Measurements from ENCODE around the gene FAM43B.

Gene FAM43B

DNA sequence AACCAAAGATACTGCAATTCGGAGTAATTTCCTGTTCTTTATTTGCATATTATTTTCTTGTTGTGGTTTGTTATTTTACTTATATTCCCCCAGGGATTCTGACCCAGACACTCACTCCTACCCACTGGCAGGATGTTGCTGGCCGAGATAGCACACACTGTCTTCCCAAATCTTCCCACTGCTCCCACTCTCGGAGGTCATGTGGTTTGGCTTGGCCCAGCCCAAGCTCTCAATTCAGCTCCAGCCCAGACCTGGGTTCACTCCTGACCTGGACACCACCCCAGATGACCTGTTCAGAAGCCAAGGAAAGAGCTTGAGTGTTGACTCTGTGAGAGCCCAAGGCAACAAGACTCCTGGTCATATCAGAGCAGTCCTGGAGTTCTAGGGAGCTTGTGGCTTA lies 1.2 kb upstream of the FAM43B start:
- DNase-seq, result no peak

DNA sequence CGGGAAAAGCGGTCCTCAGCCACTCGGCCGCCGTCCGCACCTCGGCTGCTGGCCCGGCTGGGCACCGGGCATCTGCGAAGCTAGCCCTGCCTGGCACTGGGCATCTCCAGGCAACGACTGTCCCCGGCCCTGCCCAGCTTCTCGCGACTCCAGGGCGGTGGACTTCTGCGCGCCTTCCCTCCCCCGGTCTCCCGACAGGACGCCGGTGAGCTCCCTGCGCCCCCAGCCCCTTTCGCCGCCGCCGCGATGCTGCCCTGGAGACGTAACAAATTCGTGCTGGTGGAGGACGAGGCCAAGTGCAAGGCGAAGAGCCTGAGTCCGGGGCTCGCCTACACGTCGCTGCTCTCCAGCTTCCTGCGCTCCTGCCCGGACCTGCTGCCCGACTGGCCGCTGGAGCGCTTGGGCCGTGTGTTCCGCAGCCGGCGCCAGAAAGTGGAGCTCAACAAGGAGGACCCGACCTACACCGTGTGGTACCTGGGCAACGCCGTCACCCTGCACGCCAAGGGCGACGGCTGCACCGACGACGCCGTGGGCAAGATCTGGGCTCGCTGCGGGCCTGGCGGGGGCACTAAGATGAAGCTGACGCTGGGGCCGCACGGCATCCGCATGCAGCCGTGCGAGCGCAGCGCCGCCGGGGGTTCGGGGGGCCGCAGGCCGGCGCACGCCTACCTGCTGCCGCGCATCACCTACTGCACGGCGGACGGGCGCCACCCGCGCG lies 514 bp downstream of the FAM43B start:
- DNase-seq, result peak in 1 of 56 donors; percentile 44

DNA sequence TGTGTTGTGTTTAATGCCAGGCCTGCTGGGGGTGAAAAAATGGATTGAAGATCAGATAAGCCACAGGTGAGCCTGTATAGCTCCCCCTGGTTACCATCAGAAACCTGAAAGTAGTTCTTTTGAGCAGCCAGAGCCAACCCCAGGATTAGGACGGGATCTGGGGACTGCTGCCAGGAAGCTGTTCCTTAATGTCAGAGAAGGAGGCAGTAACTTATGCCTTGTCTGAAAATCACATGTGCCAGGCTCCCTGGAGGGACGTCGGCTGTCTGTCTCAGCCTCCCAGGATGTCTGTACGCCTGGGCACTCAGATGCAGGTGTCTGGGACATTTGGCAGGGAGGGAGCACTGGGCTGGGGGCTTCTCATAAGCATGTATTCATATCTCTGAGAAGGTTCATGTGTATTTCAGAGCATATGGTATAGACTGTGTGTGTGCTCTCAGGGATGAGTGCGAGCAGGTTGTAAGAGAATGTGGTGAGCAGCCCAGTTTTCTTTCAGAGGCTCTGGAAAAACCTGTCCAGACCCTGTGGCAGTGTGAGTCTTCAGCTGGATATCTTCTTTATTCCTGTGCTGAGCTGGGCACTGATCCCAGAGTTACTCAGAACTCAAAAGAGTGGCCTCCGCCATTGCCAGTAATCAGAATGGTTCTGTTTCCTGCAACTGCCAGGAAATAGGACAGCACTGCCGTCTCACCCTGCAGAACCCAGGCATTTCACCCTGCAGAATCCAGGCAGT lies 2.8 kb downstream of the FAM43B start:
- peak in 24 of 56 donors; percentile 4 to 55 (median 32) for DNase-seq

DNA sequence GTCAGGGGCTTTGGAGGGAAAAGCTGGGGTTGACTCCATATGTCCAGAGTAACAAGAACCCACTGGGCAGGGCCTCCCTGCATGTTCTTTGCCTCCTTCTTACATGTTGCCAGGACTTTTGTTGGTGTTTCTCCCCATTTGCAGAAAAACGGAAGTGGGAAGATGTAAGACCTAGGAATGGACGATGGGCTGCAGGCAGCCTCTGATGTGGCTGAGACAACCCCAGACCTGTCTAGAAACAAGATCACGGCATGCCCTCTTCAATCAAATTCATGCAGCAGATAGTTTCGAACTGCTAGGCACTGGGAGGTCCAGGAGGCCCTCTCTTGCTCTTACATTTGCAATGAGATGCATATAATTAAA lies 3.4 kb downstream of the FAM43B start:
- no peak for DNase-seq

DNA sequence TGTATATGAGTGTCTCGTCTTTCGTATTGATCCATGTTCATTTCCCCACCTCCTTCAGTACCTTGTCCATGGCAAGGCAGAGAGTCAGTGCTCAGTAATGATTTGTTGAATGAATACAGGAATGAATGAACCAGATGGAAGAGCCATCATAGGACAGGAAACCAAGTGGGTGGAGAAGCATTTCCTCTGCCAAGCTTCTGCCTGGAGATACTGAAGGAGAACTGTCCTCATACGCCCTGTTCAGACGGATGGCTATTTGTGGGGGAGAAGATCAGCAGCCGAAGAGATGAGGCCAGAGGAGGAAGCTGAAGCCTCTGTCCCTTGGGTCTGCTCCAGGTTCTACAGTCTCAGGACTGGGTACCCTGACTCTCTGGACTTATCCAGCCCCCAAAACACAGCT lies 5.8 kb downstream of the FAM43B start:
- DNase-seq, result peak in 3 of 56 donors; percentile 3 to 9 (median 5)

DNA sequence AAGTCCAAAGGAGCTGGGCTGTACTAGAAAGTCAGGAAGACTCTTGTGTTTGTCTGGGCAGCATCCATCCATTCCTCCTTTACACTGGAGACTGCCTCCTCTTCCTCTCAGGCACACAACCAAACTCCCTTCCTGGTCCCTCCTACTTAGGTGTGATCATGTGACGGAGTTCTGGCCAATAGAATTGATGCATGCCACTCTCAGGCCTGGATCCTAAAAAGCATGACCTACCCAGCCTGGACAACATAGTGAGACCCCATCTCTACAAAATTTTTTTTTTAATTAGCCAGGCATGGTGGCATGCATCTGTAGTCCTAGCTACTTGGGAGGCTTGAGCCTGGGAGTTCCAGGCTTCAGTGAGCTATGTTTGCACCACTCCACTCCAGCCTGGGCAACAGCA lies 8.6 kb downstream of the FAM43B start:
- no peak for DNase-seq

DNA sequence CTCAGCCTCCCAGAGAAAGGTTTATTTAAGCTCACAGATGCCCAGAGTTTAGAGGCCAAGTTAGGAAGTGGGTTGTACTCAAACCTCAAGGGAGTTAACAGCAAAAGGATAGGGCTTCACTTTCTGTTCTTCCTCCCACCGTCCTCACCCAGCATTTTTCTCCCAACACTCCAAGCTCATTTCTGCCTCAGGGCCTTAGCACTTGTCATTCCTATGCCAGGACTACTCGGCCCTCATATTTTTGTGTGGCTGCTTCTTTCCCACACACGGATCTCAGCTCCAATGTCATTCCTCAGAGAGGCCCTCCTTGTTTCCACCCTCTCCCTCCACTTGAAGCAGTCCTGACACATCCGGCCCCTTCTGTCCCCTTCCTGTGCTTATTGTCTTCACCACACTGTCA lies 12.9 kb downstream of the FAM43B start:
- no peak for DNase-seq

DNA sequence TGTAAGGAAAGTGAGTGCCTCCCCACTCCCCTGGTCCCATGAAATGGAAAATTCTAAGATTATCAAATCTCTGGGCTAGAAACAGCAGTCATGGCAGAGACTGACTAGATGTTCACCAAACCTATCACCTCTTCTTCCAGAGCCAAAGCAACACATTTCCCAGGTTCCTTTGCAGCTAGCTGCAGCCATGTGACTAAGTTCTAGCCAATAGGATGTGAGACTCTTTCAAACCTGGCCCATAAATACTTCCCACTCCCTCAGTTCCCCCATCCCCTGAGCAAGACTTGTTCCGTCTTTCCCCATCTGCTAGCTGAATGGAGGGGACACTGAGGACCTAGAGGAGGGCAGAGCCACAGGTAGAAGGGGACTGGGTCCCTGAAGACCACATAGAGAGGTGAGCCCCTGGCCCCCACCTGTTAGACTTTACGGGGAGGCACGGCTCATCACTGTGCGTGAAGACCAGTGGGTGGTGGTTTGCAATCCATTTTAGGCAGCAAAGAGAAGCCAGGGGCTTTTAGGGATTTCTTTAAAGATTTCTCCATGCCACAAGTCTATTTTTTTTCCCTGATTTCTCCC lies 17.2 kb downstream of the FAM43B start:
- no peak for DNase-seq

DNA sequence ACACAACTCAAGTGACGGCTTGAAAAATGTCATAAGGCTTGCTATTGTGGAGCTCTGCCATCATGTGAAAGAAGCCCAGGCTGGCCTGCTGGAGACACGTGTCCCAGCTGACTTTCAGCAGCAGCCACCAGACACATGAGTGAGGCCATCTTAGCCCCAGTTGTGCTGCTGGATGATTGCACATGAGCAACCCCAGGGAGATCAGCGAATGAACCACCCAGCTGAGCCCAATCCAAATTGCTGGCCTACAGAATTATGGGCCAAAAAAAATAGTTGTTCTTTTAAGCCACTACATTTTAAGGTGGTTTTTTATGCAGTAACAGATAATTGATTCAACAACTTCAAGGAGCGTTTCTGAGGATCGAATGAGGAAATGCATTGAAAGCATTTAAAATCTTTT lies 19.1 kb downstream of the FAM43B start:
- DNase-seq, result no peak

DNA sequence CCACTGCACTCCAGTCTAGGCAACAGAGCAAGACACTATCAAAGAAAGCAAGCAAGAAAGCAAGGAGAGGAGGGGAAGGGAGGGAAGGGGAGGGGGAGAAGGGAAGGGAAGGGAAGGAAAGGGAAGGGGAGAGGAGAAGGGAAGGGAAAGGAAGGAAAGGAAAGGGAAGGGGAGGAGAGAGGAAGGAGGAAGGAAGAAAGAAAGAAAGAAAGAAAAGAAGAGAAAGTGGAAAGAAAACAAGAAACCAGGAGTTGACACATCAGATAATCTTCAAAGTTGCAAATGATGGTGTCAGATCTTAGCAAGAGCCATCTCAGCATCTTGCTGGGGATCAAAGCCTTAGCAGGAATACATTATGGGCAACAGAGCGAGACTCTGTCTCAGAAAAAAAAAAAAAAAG lies 21.6 kb downstream of the FAM43B start:
- no peak for DNase-seq

DNA sequence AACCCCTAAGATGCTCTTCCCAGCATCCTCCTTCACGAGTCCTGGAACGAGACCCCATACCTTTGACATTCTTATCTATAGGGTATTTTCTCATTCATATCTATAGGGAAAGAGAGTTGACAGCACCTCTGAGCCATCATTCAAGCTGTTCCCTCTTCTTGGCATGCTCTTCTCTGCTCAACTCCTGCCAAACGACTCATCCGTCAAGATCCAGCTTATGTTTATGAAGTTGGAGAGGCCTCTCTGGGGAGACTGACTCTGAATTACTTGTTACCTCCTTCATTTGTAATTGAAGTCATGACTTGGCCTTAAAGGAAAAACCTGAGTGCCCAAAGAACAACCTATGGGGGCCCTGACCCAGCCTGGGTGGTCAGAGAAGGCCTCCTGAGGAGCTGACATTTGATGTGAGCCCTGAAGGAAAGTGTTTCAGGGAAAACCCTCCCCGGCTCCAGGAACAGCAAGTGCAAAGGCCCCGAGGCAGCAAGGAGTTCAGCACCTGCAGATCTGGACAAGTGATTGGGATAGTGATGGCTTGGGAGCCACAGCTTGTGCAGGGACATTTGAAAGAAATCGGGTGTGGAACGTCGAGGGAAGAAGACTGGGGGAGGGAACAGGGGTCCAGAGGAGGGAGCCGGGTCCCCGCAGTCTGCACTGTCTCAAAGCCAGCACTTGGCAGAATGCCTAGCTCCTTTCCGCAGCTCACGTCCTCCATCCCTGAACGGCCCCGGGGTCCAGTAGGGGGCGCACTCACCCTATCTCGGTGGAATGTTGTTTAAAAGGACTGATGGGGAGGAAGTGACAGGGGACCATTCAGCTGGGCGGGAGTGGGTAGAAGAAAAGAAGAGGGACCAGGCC lies 22.5 kb downstream of the FAM43B start:
- peak in 23 of 56 donors; percentile 2 to 63 (median 17) for DNase-seq

DNA sequence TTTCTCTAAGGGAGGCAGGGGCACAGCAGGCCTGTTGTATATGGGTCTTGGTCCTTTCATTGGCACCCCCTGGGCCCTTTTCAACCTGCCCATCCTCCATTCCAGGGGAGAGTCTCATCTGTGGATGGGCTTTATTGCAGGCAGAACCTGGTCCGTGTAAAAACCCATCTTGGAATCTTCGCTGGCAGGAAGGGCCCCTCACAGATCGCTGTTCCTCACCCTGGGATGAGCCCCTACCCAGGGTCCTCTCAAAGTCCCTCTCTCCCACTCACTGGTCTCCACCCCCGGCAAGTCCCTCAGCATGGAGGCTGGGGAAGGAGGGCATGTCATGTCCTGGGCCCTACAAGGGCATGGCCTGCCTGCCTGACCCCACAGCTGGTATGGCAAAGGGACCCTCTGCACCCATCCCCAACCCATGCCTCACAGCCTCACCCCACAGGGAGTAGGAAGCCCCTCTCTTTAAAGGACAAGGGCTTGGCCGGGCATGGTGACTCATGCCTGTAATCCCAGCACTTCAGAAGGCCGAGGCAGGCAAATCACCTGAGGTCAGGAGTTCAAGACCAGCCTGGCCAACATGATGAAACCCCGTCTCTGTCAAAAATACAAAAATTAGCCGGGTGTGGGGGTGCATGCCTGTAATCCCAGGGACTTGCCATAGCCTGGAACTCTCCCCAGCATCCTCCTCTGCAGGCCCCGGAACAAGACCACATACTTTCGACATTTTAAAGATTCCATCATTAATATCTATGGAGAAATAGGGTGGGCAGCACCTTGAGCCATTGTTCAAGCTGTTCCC lies 23.4 kb downstream of the FAM43B start:
- no peak for DNase-seq

DNA sequence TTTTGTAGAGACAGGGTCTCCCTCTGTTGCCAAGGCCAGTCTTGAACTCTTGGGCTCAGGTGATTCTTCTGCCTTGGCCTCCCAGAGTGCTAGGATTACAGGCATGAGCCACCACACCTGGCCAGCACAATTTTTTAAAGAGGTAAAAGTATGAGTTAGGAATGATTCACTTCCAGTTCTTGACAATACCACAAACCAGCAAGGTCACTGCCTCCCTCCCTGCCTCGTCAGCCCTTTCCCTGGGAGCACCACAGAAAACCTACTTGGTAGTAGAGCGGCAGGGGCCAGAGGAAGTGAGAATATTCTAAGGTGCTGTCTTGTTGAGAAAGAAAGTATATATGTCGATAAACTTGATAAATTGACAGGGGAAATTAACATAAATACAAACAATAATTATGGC lies 25.7 kb downstream of the FAM43B start:
- DNase-seq, result no peak

DNA sequence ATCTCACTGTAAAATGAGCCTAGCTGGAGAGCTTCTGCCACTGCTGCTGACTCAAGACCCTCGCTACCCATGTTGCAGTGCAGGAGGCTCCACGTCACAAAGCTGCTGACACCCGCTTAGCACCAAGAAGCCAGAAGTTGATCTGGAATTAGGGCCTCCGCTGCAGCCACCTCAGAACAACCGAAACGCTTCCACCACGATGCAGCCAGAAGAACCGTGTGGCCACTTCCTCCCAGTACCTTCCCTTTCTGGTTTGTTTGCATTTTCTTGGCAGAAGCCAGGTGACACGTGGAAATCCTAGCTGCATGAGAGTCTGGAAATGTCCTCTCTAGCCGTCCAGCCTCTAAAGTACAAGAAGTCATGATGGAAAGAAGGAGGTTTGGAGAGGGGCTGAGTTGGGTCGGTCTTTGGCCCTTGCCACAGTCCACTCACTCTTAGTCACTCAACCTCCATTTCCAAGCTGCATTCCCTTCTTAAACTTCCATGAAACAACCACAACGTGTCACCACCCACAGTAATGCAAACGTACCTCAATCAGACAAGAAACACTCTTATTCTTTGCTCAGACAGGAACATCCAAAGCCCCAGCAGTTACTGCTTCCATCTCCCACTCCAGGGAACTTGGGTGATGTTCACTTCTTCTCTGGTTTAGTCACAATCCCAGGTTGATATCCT lies 26.5 kb downstream of the FAM43B start:
- DNase-seq, result no peak

DNA sequence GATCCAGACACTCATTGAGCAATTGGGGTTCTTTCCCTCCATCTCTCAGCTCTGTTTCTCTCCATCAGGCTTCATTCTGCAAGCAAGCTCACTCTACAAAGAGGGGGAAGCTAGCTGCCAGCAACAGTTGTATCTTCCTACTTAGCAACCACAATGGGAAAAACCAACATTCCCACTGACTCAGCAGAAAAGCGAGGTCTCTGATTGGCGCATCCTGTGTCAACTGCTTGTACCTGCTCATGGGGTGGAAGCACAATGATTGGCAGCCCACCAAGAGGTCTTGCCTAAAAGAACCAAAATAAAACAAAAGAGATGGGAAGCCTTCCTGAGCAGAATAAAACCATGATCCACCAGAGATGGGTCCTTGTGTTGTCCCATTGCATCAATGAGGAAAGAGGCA lies 32.5 kb downstream of the FAM43B start:
- DNase-seq, result no peak

DNA sequence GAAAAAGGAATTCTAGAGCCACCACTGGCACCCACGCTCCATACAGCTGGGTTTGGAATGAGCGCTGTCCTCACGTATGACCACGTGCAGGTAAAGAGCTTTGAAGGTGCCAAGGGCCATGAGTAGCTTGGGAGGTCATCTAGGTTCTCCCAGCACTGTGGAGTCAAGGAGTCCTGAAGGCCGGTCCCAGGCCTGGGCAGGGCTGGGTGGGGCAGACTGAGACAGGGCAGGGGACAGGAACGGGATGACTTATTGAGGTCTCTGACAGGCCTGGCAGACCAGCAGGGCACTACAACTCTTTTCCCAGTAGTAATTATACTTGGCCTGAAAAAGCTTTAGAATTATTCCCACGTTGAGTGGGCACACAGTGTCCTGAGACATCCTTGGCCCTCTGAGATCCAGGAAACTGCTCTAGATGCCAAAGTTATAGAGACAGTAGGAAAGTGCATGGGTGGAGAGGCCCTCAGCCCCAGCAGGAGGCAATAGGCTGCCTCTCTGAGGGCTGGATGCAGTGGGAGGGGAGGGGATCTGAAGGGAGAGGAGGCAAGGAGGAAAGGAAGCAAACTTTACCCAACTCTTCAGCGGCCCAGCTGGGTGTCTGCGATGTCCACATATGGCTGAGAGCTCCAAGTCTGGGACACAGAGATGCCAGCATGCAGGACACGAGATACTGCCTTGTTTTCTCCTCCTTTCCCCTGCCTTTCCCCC lies 34.7 kb downstream of the FAM43B start:
- no peak for DNase-seq

DNA sequence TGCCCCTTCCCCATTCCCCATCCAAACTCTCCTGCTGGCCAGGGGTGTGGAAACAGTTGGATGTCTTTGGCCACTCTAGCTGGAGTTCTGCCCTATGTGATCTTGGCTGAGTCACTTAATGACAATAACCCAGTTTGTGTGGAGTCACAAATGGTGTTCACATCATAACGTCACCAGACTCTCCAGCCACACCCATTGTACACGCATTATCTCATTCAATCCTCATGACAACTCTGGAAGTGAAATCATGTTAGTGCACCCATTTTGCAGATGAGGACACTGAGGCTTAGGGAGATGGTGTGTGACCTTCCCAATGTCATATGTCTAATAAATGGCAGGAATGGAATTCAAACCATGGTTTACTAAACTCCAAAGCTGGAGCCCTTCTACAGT lies 35.3 kb downstream of the FAM43B start:
- DNase-seq, result no peak

DNA sequence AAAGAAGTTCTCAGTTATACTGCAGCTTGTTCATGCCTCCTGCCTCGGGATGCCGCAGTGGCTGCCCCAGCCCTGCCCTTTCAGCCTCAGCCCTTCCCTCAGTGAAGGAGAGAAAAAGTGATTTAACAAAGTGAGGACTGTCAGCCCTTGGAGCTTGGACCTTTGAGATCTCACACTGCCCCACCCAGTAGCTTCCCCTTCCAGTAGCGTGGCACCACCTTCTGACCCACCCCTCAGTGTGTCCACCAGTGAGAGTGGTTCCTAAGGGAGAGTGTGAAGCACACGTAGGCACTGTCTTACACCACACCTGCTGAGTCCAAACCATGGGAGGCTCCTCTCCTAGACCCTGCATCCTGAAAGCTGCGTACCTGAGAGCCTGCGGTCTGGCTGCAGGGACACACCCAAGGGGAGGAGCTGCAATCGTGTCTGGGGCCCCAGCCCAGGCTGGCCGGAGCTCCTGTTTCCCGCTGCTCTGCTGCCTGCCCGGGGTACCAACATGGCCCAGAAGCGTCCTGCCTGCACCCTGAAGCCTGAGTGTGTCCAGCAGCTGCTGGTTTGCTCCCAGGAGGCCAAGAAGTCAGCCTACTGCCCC lies 36.4 kb downstream of the FAM43B start, which contains the start of gene CDA:
TSS of gene CDA (plus strand) at position 464 of the 592 bp plus-strand sequence. CDS start at position 497, 33 bp downstream.
- DNase-seq, result no peak

Data from amygdala (tissue), 56 donors.